Keratinocyte (primary cell): ENCODE data around the gene CCDC88A. TPM values are rescaled to one million over a fixed set of nuclear protein-coding genes. Genes with fewer than 3 reads are reported as not detected.

Source experiments
- DNase-seq: peaks from one replicate; pipeline ENCODE4 v3.0.0-alpha.2; 2011; ENCODE audit warnings: low read depth, missing footprints, low spot score
- FAIRE-seq: peaks from 2 replicates; lab custom pipeline; 2011; peaks lifted over from hg19 to GRCh38; lab: Jason Lieb, UNC
- H2AFZ ChIP-seq: 2 replicates; pipeline ENCODE4 v1.6.0; 2012; ENCODE audit warnings: low read length, control low read depth, inconsistent platforms; ENCODE audit not compliant: control insufficient read depth
- H3K27ac ChIP-seq: 2 replicates; pipeline ENCODE4 v1.5.1; 2011; ENCODE audit warnings: low read length; ENCODE audit not compliant: control insufficient read depth, insufficient read depth
- H3K27me3 ChIP-seq: 3 replicates; pipeline ENCODE4 v1.6.0; 2011; ENCODE audit warnings: low read length; ENCODE audit not compliant: control insufficient read depth, insufficient read depth; ENCODE audit errors: extremely low read depth
- H3K36me3 ChIP-seq, 2 experiments: 2 replicates in 1 of 2; 3 replicates in 1 of 2; pipeline ENCODE4 v1.5.1; 2011; ENCODE audit warnings: low read length in 2 of 2, mild to moderate bottlenecking in 1 of 2; ENCODE audit not compliant: control insufficient read depth in 2 of 2, insufficient read depth in 2 of 2; ENCODE audit errors: extremely low read depth in 1 of 2
- H3K4me1 ChIP-seq: 3 replicates; pipeline ENCODE4 v1.5.1; 2011; ENCODE audit warnings: low read length; ENCODE audit not compliant: control insufficient read depth, insufficient read depth; ENCODE audit errors: extremely low read depth
- H3K4me2 ChIP-seq: 3 replicates; pipeline ENCODE4 v1.6.0; 2011; ENCODE audit warnings: low read depth, low read length; ENCODE audit not compliant: control insufficient read depth, insufficient read depth; ENCODE audit errors: extremely low read depth
- H3K4me3 ChIP-seq, 3 experiments: fragments of 200-600 bp in 1 of 3; sonication (generic) in 1 of 3; 2 replicates in 2 of 3; 3 replicates in 1 of 3; pipeline ENCODE4 v1.5.1; 2011 to 2016; ENCODE audit warnings: low read length in 3 of 3, mild to moderate bottlenecking in 3 of 3, control low read depth in 2 of 3, inconsistent platforms in 1 of 3, low read depth in 1 of 3, mixed read lengths in 1 of 3, mixed run types in 1 of 3, moderate library complexity in 1 of 3; ENCODE audit not compliant: control insufficient read depth in 2 of 3, insufficient read depth in 2 of 3; ENCODE audit errors: extremely low read depth in 1 of 3
- H3K79me2 ChIP-seq: 2 replicates; pipeline ENCODE4 v1.6.0; 2012; ENCODE audit warnings: low read length; ENCODE audit not compliant: control insufficient read depth, insufficient read depth
- H3K9ac ChIP-seq: 3 replicates; pipeline ENCODE4 v1.6.0; 2011; ENCODE audit warnings: low read length; ENCODE audit not compliant: control insufficient read depth, insufficient read depth; ENCODE audit errors: extremely low read depth
- H3K9me1 ChIP-seq: 3 replicates; pipeline ENCODE4 v1.6.0; 2011; ENCODE audit warnings: low read length; ENCODE audit not compliant: control insufficient read depth, insufficient read depth; ENCODE audit errors: extremely low read depth
- H3K9me3 ChIP-seq: 2 replicates; pipeline ENCODE4 v1.5.1; 2012; ENCODE audit warnings: low read depth, low read length; ENCODE audit not compliant: control insufficient read depth
- H4K20me1 ChIP-seq: 3 replicates; pipeline ENCODE4 v1.6.0; 2011; ENCODE audit warnings: low read length; ENCODE audit not compliant: control insufficient read depth, insufficient read depth; ENCODE audit errors: extremely low read depth
- CTCF ChIP-seq, 3 experiments: IDR thresholded peaks in 1 of 3; conservative IDR thresholded peaks in 1 of 3; optimal IDR thresholded peaks in 1 of 3; 2 replicates in 2 of 3; 3 replicates in 1 of 3; pipeline versions ENCODE3 to v1.5.1; 2011; ENCODE audit warnings: low read length in 3 of 3, mild to moderate bottlenecking in 3 of 3, moderate library complexity in 2 of 3, control low read depth in 1 of 3, inconsistent platforms in 1 of 3; ENCODE audit not compliant: insufficient read depth in 2 of 3; ENCODE audit errors: extremely low read depth in 1 of 3
- EZH2 ChIP-seq: IDR thresholded peaks from one replicate; pipeline ENCODE4 v1.6.1; 2012; ENCODE audit warnings: inconsistent platforms, mild to moderate bottlenecking, low read length, moderate library complexity
- dilution Hi-C: fragments of 300-500 bp; cut with MboI; formaldehyde crosslinking; loops from one replicate; pipeline ENCODE4 v1.7.0; 2020; ENCODE audit warnings: low sequenced_read_pairs; ENCODE audit not compliant: extremely low pct_ligation_motif_present
- polyA plus RNA-seq, 5 experiments: library from polyadenylated mRNA; depleted of rRNA in 3 of 5; stranded (reverse) in 3 of 5; stranded (forward) in 1 of 5; unstranded in 1 of 5; fragments of >200 nt; gene quantifications; 1 replicate in 1 of 5; 2 replicates in 3 of 5; 3 replicates in 1 of 5; pipeline versions ENCODE4 v1.2.1 to v1.2.3, GENCODE V29; 2011 to 2012; ENCODE audit warnings: missing spikeins in 2 of 5, low read depth in 1 of 5, low replicate concordance in 1 of 5

The CCDC88A gene
- polyA plus RNA-seq, 1 donor (not counting 4 experiments of a cell fraction or from before 2014, with no cell fraction given), result 21.3 TPM

DNA sequence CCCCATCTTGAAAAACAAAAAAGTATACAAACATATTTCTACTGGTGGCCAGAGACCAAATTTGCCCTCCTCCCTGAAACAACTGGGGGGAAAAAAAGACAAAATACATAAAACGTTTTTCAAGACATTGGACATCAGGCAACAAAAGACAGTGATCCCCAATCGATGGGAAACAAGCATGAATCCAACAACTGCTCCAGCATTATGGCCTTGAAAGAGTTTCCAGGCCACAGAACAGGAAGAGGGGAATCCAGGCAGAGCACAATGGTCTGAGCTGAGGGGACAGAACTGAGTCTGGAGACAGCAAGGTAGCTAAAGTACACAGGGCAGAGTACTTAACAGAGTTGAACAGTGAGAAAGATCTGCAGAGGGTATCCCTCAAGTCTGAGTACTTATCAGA lies 4.4 kb downstream of the CCDC88A start:
- no peak overlapping the region for H3K4me3 ChIP-seq
- H4K20me1 ChIP-seq, result no peaks in the 10 kb centered on the region
- no peak overlapping the region for H2AFZ ChIP-seq
- DNase-seq (no peak), FAIRE-seq (no peak)
- H3K9ac ChIP-seq, result no peak overlapping the region
- H3K79me2 ChIP-seq, result peaks cover 36% of the 10 kb centered on the region
- H3K36me3 ChIP-seq, result peaks cover 0 to 6% of the 10 kb centered on the region in 2 experiments
- TF ChIP-seq CTCF (optimal IDR thresholded peaks at IDR 0.05 in 1 of 3, IDR thresholded peaks at IDR 0.05 in 1 of 3, conservative IDR thresholded peaks at IDR 0.05 in 1 of 3; ENCODE audit: extremely low read depth in 1 of 3, insufficient read depth in 2 of 3, low read length in 3 of 3), result no peak
- no peak for TF ChIP-seq EZH2
- no peaks in the 10 kb centered on the region for H3K4me1 ChIP-seq
- H3K27me3 ChIP-seq, result no peaks in the 10 kb centered on the region
- no peak overlapping the region for H3K4me2 ChIP-seq
- no peak overlapping the region for H3K27ac ChIP-seq
- no peaks in the 10 kb centered on the region for H3K9me3 ChIP-seq
- no peaks in the 10 kb centered on the region for H3K9me1 ChIP-seq
- dilution Hi-C loops, result no loop called here

DNA sequence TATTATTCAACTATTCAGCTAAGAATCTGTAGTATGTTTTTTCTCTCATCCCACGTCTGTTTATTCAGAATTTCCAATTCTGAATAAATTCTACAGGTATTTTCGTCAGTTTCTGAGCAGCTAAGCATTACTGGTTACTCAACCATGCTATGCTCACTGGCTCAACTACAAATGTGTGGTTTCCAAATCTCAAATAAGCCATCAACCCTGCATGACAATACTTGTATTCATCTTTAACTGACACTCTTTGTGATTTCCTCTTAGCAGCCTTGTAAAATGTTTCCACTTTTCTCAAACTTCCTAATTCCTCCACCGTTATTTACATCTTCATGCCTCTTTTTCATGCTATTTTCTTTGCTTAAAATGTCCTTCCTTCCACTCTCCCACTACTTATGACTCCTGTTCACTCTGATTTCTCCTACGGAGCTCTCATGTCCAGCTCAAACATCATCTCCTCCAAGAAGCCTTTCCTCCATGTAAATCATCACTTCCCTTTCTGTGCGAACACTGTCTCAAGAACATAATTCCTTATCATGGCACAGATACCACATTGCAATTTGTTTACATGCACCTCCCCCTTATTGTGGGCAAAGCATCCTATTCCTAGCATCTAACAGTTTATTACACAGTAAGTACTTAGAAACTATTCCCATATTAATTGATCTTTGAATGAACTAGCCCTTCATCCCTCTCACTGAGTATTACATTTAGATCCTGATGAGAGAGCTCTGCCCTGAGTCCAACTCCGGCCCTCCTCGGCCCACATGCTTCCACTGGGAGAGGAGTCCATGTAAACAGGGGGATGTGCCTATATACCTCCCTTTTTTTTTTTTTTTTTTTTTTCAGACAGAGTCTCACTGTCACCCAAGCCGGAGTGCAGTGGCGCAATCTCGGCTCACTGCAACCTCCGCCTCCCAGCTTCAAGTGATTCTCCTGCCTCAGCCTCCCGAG lies 10.5 kb downstream of the CCDC88A start:
- peaks cover 19% of the 10 kb centered on the region for H3K79me2 ChIP-seq
- no peak overlapping the region for H2AFZ ChIP-seq
- H3K4me2 ChIP-seq, result peak overlapping the region; percentile 58
- H4K20me1 ChIP-seq, result no peaks in the 10 kb centered on the region
- H3K27me3 ChIP-seq, result no peaks in the 10 kb centered on the region
- no peak overlapping the region for H3K9ac ChIP-seq
- no peak overlapping the region for H3K27ac ChIP-seq
- H3K9me1 ChIP-seq, result no peaks in the 10 kb centered on the region
- TF ChIP-seq EZH2 (no peak), CTCF (optimal IDR thresholded peaks at IDR 0.05 in 1 of 3, IDR thresholded peaks at IDR 0.05 in 1 of 3, conservative IDR thresholded peaks at IDR 0.05 in 1 of 3; ENCODE audit: extremely low read depth in 1 of 3, insufficient read depth in 2 of 3, low read length in 3 of 3) (no peak)
- no peaks in the 10 kb centered on the region for H3K9me3 ChIP-seq
- dilution Hi-C loops, result no loop called here
- H3K4me3 ChIP-seq, result no peak overlapping the region
- DNase-seq, result no peak
- FAIRE-seq, result no peak
- H3K36me3 ChIP-seq, result peaks cover 2 to 6% of the 10 kb centered on the region in 2 experiments
- H3K4me1 ChIP-seq, result peaks cover 14% of the 10 kb centered on the region
